Hepatocyte (in vitro differentiated cells): ENCODE results near the gene MAGI2. TPM values are rescaled to one million over a fixed set of nuclear protein-coding genes. Genes with fewer than 3 reads are reported as not detected.

ENCODE experiments used
- DNase-seq: peaks from one replicate; pipeline ENCODE4 v3.0.0-alpha.2; 2016; ENCODE audit warnings: low spot score
- H2AFZ ChIP-seq: fragments of 200-600 bp; sonication (generic); 2 replicates; pipeline ENCODE4 v1.6.0; 2016; ENCODE audit warnings: antibody characterized with exemption, mild to moderate bottlenecking
- H3K27ac ChIP-seq: fragments of 200-600 bp; sonication (generic); 2 replicates; pipeline ENCODE4 v1.5.1; 2016; ENCODE audit warnings: mild to moderate bottlenecking
- H3K27me3 ChIP-seq: fragments of 200-600 bp; sonication (generic); 2 replicates; pipeline ENCODE4 v1.6.1; 2016
- H3K36me3 ChIP-seq: fragments of 200-600 bp; sonication (generic); replicated peaks from 2 replicates; pipeline ENCODE4 v1.5.1; 2016; ENCODE audit warnings: low read depth; ENCODE audit not compliant: insufficient read depth
- H3K4me1 ChIP-seq: fragments of 200-600 bp; sonication (generic); 2 replicates; pipeline ENCODE4 v1.5.1; 2016; ENCODE audit warnings: mild to moderate bottlenecking, moderate library complexity; ENCODE audit not compliant: insufficient read depth
- H3K4me2 ChIP-seq: fragments of 200-600 bp; sonication (generic); 2 replicates; pipeline ENCODE4 v1.6.0; 2016
- H3K4me3 ChIP-seq: fragments of 200-600 bp; sonication (generic); 2 replicates; pipeline ENCODE4 v1.5.1; 2016; ENCODE audit warnings: mild to moderate bottlenecking
- H3K79me2 ChIP-seq: fragments of 200-600 bp; sonication (generic); 2 replicates; pipeline ENCODE4 v1.6.0; 2017; ENCODE audit warnings: mild to moderate bottlenecking
- H3K9me2 ChIP-seq: fragments of 200-600 bp; sonication (generic); replicated peaks from 2 replicates; pipeline ENCODE4 v1.6.0; 2017; ENCODE audit warnings: mild to moderate bottlenecking; ENCODE audit not compliant: insufficient read depth
- H3K9me3 ChIP-seq: fragments of 200-600 bp; sonication (generic); 2 replicates; pipeline ENCODE4 v1.5.1; 2016; ENCODE audit warnings: low read depth, mild to moderate bottlenecking
- H4K20me1 ChIP-seq: fragments of 200-600 bp; sonication (generic); 2 replicates; pipeline ENCODE4 v1.6.0; 2016; ENCODE audit warnings: mild to moderate bottlenecking; ENCODE audit not compliant: insufficient read depth, poor library complexity, severe bottlenecking
- CTCF ChIP-seq: fragments of 200-600 bp; sonication (generic); IDR thresholded peaks from 2 replicates; pipeline ENCODE4 v1.5.1; 2016; ENCODE audit warnings: antibody characterized with exemption, mild to moderate bottlenecking; ENCODE audit not compliant: poor library complexity
- EZH2 ChIP-seq: fragments of 200-600 bp; sonication (generic); IDR thresholded peaks from 2 replicates; pipeline ENCODE4 v1.6.1; 2016; ENCODE audit warnings: antibody characterized with exemption, mild to moderate bottlenecking, borderline replicate concordance
- EZH2phosphoT487 ChIP-seq: fragments of 200-600 bp; sonication (generic); IDR thresholded peaks from one replicate; pipeline ENCODE4 v1.6.1; 2018; ENCODE audit warnings: antibody characterized with exemption, mild to moderate bottlenecking, low read depth, moderate library complexity; ENCODE audit not compliant: unreplicated experiment, severe bottlenecking
- WGBS: methylation state at CpG from one replicate; pipeline ENCODE4 v1.1.6; 2016; ENCODE audit warnings: low lambda C conversion rate; ENCODE audit errors: missing lambda C conversion rate; 5-methylcytosine and 5-hydroxymethylcytosine counted together
- polyA plus RNA-seq: library from polyadenylated mRNA; unstranded; fragments of >200 nt; fragmentation: Nextera tagmentation; extraction: Ambion mirVana; gene quantifications from 2 replicates; pipeline ENCODE4 v1.2.1, GENCODE V29; 2016
- total RNA-seq: library from RNA; depleted of rRNA; stranded (reverse); fragments of >200 nt; gene quantifications from 2 replicates; pipeline ENCODE4 v1.2.3, GENCODE V29; 2014

MAGI2 gene
- total and polyA plus RNA-seq, 2 experiments from 2014 or later, result 3.1 to 6.7 TPM

GRCh38 chr7:78601728-78602127, 851.7 kb downstream of the MAGI2 start:
- no peaks in the 10 kb centered on the region for H3K9me3 ChIP-seq
- H4K20me1 ChIP-seq, result no peaks in the 10 kb centered on the region
- H3K36me3 ChIP-seq, result no peaks in the 10 kb centered on the region
- H3K27me3 ChIP-seq, result no peaks in the 10 kb centered on the region
- H2AFZ ChIP-seq, result no peak overlapping the region
- H3K9me2 ChIP-seq, result no peaks in the 10 kb centered on the region
- no peak overlapping the region for H3K4me2 ChIP-seq
- no peak for TF ChIP-seq CTCF
- no peak for TF ChIP-seq EZH2phosphoT487
- H3K27ac ChIP-seq, result no peak overlapping the region
- no peak for DNase-seq
- WGBS, result 88% methylated on average over 2 of the region's 2 CpGs
- no peak overlapping the region for H3K4me3 ChIP-seq
- no peaks in the 10 kb centered on the region for H3K79me2 ChIP-seq
- H3K4me1 ChIP-seq, result no peaks in the 10 kb centered on the region

GRCh38 chr7:78594156-78594555, 859.3 kb downstream of the MAGI2 start:
- no peak overlapping the region for H3K27ac ChIP-seq
- H3K27me3 ChIP-seq, result no peaks in the 10 kb centered on the region
- H2AFZ ChIP-seq, result no peak overlapping the region
- TF ChIP-seq CTCF (no peak), EZH2 (no peak), EZH2phosphoT487 (no peak)
- WGBS, result 68% methylated on average over 3 of the region's 3 CpGs
- H3K36me3 ChIP-seq, result no peaks in the 10 kb centered on the region
- H4K20me1 ChIP-seq, result no peaks in the 10 kb centered on the region
- no peak for DNase-seq
- H3K4me2 ChIP-seq, result no peak overlapping the region
- no peaks in the 10 kb centered on the region for H3K79me2 ChIP-seq
- no peaks in the 10 kb centered on the region for H3K4me1 ChIP-seq
- H3K4me3 ChIP-seq, result no peak overlapping the region
- no peaks in the 10 kb centered on the region for H3K9me3 ChIP-seq
- H3K9me2 ChIP-seq, result no peaks in the 10 kb centered on the region

- Histone ChIP-seq H3K27ac (no peak overlapping the region), H3K4me2 (no peak overlapping the region), H3K36me3 (no peaks in the 10 kb centered on the region), H3K4me1 (no peaks in the 10 kb centered on the region), H3K79me2 (no peaks in the 10 kb centered on the region), H4K20me1 (no peaks in the 10 kb centered on the region), H3K4me3 (no peak overlapping the region), H3K9me2 (no peaks in the 10 kb centered on the region), H3K27me3 (no peaks in the 10 kb centered on the region), H3K9me3 (no peaks in the 10 kb centered on the region), H2AFZ (no peak overlapping the region)
- DNase-seq, result no peak
- WGBS, result 76% methylated on average over 1 of the region's 1 CpG
- TF ChIP-seq EZH2, result no peak
- no peak for TF ChIP-seq CTCF
- no peak for TF ChIP-seq EZH2phosphoT487
These were observed 865.1 kb downstream of the MAGI2 start for GRCh38 chr7:78588393-78588792.
